Astrocyte (in vitro differentiated cells and primary cell): Measurements from ENCODE around the gene ZNF367. TPM values are rescaled to one million over a fixed set of nuclear protein-coding genes. Genes with fewer than 3 reads are reported as not detected.
A peak's percentile ranks its signal among the peaks of the same experiment; 100 is the strongest.

Experiments
- DNase-seq: peaks from one replicate; pipeline ENCODE4 v3.0.0-alpha.2; 2010; ENCODE audit warnings: low read depth
- FAIRE-seq: peaks from 2 replicates; lab custom pipeline; 2011; peaks lifted over from hg19 to GRCh38; lab: Jason Lieb, UNC
- H2AFZ ChIP-seq: 2 replicates; pipeline ENCODE4 v1.6.0; 2012; ENCODE audit warnings: low read depth, low read length, inconsistent platforms
- H3K27ac ChIP-seq: 2 replicates; pipeline ENCODE4 v1.5.1; 2011; ENCODE audit warnings: low read depth, low read length, inconsistent platforms
- H3K27me3 ChIP-seq: 2 replicates; pipeline ENCODE4 v1.6.0; 2011; ENCODE audit warnings: low read length, inconsistent platforms; ENCODE audit not compliant: insufficient read depth
- H3K36me3 ChIP-seq: 2 replicates; pipeline ENCODE4 v1.5.1; 2011; ENCODE audit warnings: low read length, inconsistent platforms; ENCODE audit not compliant: insufficient read depth
- H3K4me1 ChIP-seq: 2 replicates; pipeline ENCODE4 v1.5.1; 2011; ENCODE audit warnings: low read length, inconsistent platforms; ENCODE audit not compliant: insufficient read depth
- H3K4me2 ChIP-seq: 2 replicates; pipeline ENCODE4 v1.6.0; 2012; ENCODE audit warnings: low read length, inconsistent platforms
- H3K4me3 ChIP-seq: 2 replicates; pipeline ENCODE4 v1.5.1; 2011; ENCODE audit warnings: low read depth, mild to moderate bottlenecking, low read length, inconsistent platforms; ENCODE audit not compliant: insufficient read depth
- H3K79me2 ChIP-seq: 2 replicates; pipeline ENCODE4 v1.6.0; 2012; ENCODE audit warnings: mild to moderate bottlenecking, low read length, inconsistent platforms; ENCODE audit not compliant: insufficient read depth
- H3K9ac ChIP-seq: 2 replicates; pipeline ENCODE4 v1.6.0; 2012; ENCODE audit warnings: mild to moderate bottlenecking, low read length, inconsistent platforms
- H3K9me3 ChIP-seq: 2 replicates; pipeline ENCODE4 v1.5.1; 2012; ENCODE audit warnings: low read depth, mild to moderate bottlenecking, low read length, inconsistent platforms; ENCODE audit not compliant: insufficient read depth
- H4K20me1 ChIP-seq: 2 replicates; pipeline ENCODE4 v1.6.0; 2012; ENCODE audit warnings: low read length, inconsistent platforms; ENCODE audit not compliant: insufficient read depth
- H3K27ac Mint-ChIP-seq: one replicate; pipeline ENCODE4 v1.8.0; 2021; ENCODE audit warnings: mild to moderate bottlenecking, mixed read lengths; ENCODE audit not compliant: unreplicated experiment
- H3K27me3 Mint-ChIP-seq: one replicate; pipeline ENCODE4 v1.8.0; 2021; ENCODE audit warnings: low read depth, mixed read lengths; ENCODE audit not compliant: unreplicated experiment
- H3K36me3 Mint-ChIP-seq: one replicate; pipeline ENCODE4 v1.8.0; 2021; ENCODE audit warnings: low read depth, mixed read lengths; ENCODE audit not compliant: unreplicated experiment
- H3K4me1 Mint-ChIP-seq: one replicate; pipeline ENCODE4 v1.8.0; 2021; ENCODE audit warnings: low read depth, mixed read lengths; ENCODE audit not compliant: unreplicated experiment
- H3K4me3 Mint-ChIP-seq: one replicate; pipeline ENCODE4 v1.8.0; 2021; ENCODE audit warnings: mild to moderate bottlenecking, moderate library complexity, mixed read lengths; ENCODE audit not compliant: unreplicated experiment
- H3K9me3 Mint-ChIP-seq: one replicate; pipeline ENCODE4 v1.8.0; 2021; ENCODE audit warnings: mild to moderate bottlenecking, mixed read lengths; ENCODE audit not compliant: unreplicated experiment
- CTCF ChIP-seq: IDR thresholded peaks from 2 replicates; pipeline ENCODE4 v1.5.1; 2011; ENCODE audit warnings: low read depth, mild to moderate bottlenecking, inconsistent platforms, low read length, moderate library complexity; ENCODE audit not compliant: insufficient read depth
- EZH2 ChIP-seq: IDR thresholded peaks from 2 replicates; pipeline ENCODE4 v1.6.1; 2012; ENCODE audit warnings: mild to moderate bottlenecking, low read length, inconsistent platforms; ENCODE audit not compliant: insufficient read depth
- total RNA-seq: library from RNA; stranded (reverse); gene quantifications from 2 replicates; pipeline ENCODE4 v1.2.1, GENCODE V29; 2021

The ZNF367 gene
- total RNA-seq, 1 donor from 2014 or later = 0.89 TPM

- Histone ChIP-seq H3K9ac (no peak overlapping the region), H3K4me1 (no peaks in the 10 kb centered on the region), H3K36me3 (peaks cover 4% of the 10 kb centered on the region), H3K4me3 (no peak overlapping the region), H3K79me2 (peaks cover 2% of the 10 kb centered on the region), H2AFZ (no peak overlapping the region), H3K4me2 (no peak overlapping the region), H3K9me3 (no peaks in the 10 kb centered on the region), H3K27me3 (no peaks in the 10 kb centered on the region), H3K27ac (no peak overlapping the region), H4K20me1 (no peaks in the 10 kb centered on the region)
- no peaks in the 10 kb centered on the region for H3K9me3 Mint-ChIP-seq
- peak; percentile 71 for FAIRE-seq
- H3K36me3 Mint-ChIP-seq = peaks cover 11% of the 10 kb centered on the region
- TF ChIP-seq EZH2 = no peak
- TF ChIP-seq CTCF = no peak
- H3K4me1 Mint-ChIP-seq = peaks cover 12% of the 10 kb centered on the region
- no peaks in the 10 kb centered on the region for H3K27me3 Mint-ChIP-seq
- H3K4me3 Mint-ChIP-seq = no peak overlapping the region
- DNase-seq = no peak
- H3K27ac Mint-ChIP-seq = no peak overlapping the region
These were observed 42.3 kb upstream of the ZNF367 start for GRCh38 chr9:96460470-96460869.

- Histone ChIP-seq H2AFZ (no peak overlapping the region), H3K79me2 (peaks cover 12% of the 10 kb centered on the region), H3K9ac (no peak overlapping the region), H3K27me3 (no peaks in the 10 kb centered on the region), H4K20me1 (no peaks in the 10 kb centered on the region), H3K9me3 (no peaks in the 10 kb centered on the region), H3K36me3 (no peaks in the 10 kb centered on the region), H3K4me2 (no peak overlapping the region), H3K27ac (no peak overlapping the region), H3K4me3 (no peak overlapping the region), H3K4me1 (no peaks in the 10 kb centered on the region)
- TF ChIP-seq EZH2 (no peak), CTCF (no peak)
- FAIRE-seq = no peak
- Mint-ChIP-seq H3K4me1 (peaks cover 12% of the 10 kb centered on the region), H3K9me3 (no peaks in the 10 kb centered on the region), H3K4me3 (no peak overlapping the region), H3K27ac (no peak overlapping the region), H3K36me3 (peaks cover 11% of the 10 kb centered on the region), H3K27me3 (no peaks in the 10 kb centered on the region)
- peak; percentile 25 for DNase-seq
These were observed 41.3 kb upstream of the ZNF367 start for GRCh38 chr9:96459268-96460007.

GRCh38 chr9:96458226-96458625, 40.1 kb upstream of the ZNF367 start:
- H4K20me1 ChIP-seq = peaks cover 6% of the 10 kb centered on the region
- H3K27ac ChIP-seq = no peak overlapping the region
- TF ChIP-seq EZH2 = no peak
- no peak for TF ChIP-seq CTCF
- no peaks in the 10 kb centered on the region for H3K4me1 ChIP-seq
- DNase-seq (no peak), FAIRE-seq (no peak)
- Mint-ChIP-seq H3K4me3 (no peak overlapping the region), H3K9me3 (no peaks in the 10 kb centered on the region), H3K36me3 (peaks cover 11% of the 10 kb centered on the region), H3K27ac (no peak overlapping the region), H3K27me3 (no peaks in the 10 kb centered on the region), H3K4me1 (peaks cover 12% of the 10 kb centered on the region)
- no peaks in the 10 kb centered on the region for H3K36me3 ChIP-seq
- H3K27me3 ChIP-seq = no peaks in the 10 kb centered on the region
- peaks cover 12% of the 10 kb centered on the region for H3K79me2 ChIP-seq
- H3K9me3 ChIP-seq = no peaks in the 10 kb centered on the region
- H3K4me3 ChIP-seq = no peak overlapping the region
- H3K9ac ChIP-seq = no peak overlapping the region
- H2AFZ ChIP-seq = no peak overlapping the region
- H3K4me2 ChIP-seq = no peak overlapping the region
